ENCODE results near the gene NPFFR1. TPM values are rescaled to one million over a fixed set of nuclear protein-coding genes. Genes with fewer than 3 reads are reported as not detected.
"Not testable (repeated sequence)": the region's sequence is repeated elsewhere in the genome, so short reads cannot be mapped to it uniquely, and the experiment has no call there.

NPFFR1 gene
- total RNA-seq, 2 donors from 2014 or later, result 0.02 TPM; not detected in 1

DNA sequence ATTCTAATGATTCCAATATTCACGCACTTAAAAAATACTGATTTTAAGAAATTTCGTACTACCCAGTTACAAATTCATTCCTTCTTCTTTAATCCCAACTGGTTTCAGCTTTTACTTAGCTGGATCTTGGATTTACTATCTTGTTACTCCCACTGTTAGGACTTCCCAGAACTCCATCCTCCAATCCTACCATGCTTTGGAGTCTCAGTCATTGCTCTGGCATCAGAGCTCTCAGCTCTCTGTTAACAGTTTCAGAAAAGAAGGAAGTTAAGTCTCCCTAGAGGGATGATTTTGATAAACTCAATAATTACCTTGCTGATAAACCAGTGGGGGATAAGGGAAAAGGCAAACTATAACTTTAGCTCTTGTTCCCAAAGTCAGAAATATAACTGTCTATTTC is 60.1 kb downstream of the NPFFR1 start:
- no peak overlapping the region for H3K4me3 ChIP-seq (ENCODE audit: low read length)
- 94% methylated on average over 2 of the region's 2 CpGs for WGBS, 2 experiments (ENCODE audit: insufficient coverage in 1 of 2, insufficient read length in 1 of 2)
- TF ChIP-seq, protein P1, sequence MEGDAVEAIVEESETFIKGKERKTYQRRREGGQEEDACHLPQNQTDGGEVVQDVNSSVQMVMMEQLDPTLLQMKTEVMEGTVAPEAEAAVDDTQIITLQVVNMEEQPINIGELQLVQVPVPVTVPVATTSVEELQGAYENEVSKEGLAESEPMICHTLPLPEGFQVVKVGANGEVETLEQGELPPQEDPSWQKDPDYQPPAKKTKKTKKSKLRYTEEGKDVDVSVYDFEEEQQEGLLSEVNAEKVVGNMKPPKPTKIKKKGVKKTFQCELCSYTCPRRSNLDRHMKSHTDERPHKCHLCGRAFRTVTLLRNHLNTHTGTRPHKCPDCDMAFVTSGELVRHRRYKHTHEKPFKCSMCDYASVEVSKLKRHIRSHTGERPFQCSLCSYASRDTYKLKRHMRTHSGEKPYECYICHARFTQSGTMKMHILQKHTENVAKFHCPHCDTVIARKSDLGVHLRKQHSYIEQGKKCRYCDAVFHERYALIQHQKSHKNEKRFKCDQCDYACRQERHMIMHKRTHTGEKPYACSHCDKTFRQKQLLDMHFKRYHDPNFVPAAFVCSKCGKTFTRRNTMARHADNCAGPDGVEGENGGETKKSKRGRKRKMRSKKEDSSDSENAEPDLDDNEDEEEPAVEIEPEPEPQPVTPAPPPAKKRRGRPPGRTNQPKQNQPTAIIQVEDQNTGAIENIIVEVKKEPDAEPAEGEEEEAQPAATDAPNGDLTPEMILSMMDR (conservative IDR thresholded peaks at IDR 0.05), result no peak
- Mint-ChIP-seq H3K27me3 (ENCODE audit: insufficient read depth) (no peaks in the 10 kb centered on the region), H3K36me3 (ENCODE audit: low read depth) (peaks cover 9% of the 10 kb centered on the region), H3K4me1 (no peaks in the 10 kb centered on the region), H3K27ac (no peak overlapping the region), H3K4me3 (no peak overlapping the region), H3K9me3 (no peaks in the 10 kb centered on the region)
- H3K9ac ChIP-seq (ENCODE audit: extremely low read depth, low read length, poor library complexity, severe bottlenecking), result no peak overlapping the region
- no peaks in the 10 kb centered on the region for H3K9me3 ChIP-seq (ENCODE audit: control insufficient read depth, low read length)
- H3K27ac ChIP-seq (ENCODE audit: low read depth, low read length), result no peak overlapping the region
- DNase-seq, result no peak
- H3K4me1 ChIP-seq (ENCODE audit: control insufficient read depth, insufficient read depth, low read length), result no peaks in the 10 kb centered on the region
- H3K27me3 ChIP-seq (ENCODE audit: control insufficient read depth, insufficient read depth, low read length, poor library complexity, severe bottlenecking), result no peaks in the 10 kb centered on the region
- H3K36me3 ChIP-seq (ENCODE audit: control insufficient read depth, insufficient read depth, low read length), result peaks cover 51% of the 10 kb centered on the region

DNA sequence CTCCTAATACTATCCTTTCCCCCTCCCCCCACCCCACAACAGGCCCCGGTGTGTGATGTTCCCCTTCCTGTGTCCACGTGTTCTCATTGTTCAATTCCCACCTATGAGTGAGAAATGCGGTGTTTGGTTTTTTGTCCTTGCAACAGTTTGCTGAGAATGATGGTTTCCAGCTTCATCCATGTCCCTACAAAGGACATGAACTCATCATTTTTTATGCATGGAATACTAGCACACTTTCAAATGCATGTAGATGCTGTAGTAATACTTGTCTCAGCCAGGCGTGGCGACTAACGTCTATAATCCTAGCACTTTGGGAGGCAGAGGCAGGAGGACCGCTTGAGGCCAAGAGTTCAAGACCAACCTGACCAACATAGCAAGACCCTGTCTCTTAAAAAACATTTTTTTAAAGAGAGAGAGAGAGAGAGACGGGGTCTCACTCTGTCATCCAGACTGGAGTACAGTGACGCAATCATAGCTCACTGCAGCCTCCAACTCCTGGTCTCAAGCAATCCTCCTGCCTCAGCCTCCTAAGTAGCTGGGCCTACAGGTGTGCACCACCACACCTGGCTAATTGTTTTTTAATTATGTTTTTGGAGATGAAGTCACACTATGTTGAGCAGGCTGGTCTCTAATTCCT is 60.9 kb downstream of the NPFFR1 start:
- not testable (repeated sequence) for H3K27me3 ChIP-seq (ENCODE audit: control insufficient read depth, insufficient read depth, low read length, poor library complexity, severe bottlenecking); H3K9me3 Mint-ChIP-seq; H3K9ac ChIP-seq (ENCODE audit: extremely low read depth, low read length, poor library complexity, severe bottlenecking); H3K4me1 Mint-ChIP-seq; H3K27me3 Mint-ChIP-seq (ENCODE audit: insufficient read depth); H3K9me3 ChIP-seq (ENCODE audit: control insufficient read depth, low read length); H3K4me3 ChIP-seq (ENCODE audit: low read length); H3K4me3 Mint-ChIP-seq; H3K27ac Mint-ChIP-seq; H3K4me1 ChIP-seq (ENCODE audit: control insufficient read depth, insufficient read depth, low read length); H3K27ac ChIP-seq (ENCODE audit: low read depth, low read length); DNase-seq
- WGBS, 2 experiments (ENCODE audit: insufficient coverage in 1 of 2, insufficient read length in 1 of 2), result 92 to 100% methylated on average over 5 to 9 of the region's 9 CpGs
- H3K36me3 Mint-ChIP-seq (ENCODE audit: low read depth), result peaks cover 13% of the 10 kb centered on the region
- H3K36me3 ChIP-seq (ENCODE audit: control insufficient read depth, insufficient read depth, low read length), result peaks cover 51% of the 10 kb centered on the region

DNA sequence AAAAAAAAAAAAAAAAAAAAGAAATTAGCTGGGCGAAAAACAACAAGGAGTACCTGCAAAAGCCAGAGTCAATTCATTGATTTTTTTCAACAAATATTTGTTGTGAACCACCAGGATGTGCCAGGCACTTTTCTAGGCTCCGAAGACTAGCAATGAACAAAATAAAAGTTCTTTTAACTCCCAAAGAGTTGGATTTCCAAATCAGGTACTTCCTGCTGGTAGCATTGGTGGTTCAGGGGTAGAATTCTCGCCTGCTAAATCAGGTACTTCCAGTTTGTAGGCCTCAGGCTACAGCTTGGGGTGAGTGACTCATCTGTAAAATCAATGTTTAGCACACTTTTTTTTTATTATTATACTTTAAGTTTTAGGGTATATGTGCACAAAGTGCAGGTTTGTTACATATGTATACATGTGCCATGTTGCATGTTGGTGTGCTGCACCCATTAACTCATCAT is 61.4 kb downstream of the NPFFR1 start:
- 70 to 80% methylated on average over 2 to 3 of the region's 3 CpGs for WGBS, 2 experiments (ENCODE audit: insufficient coverage in 1 of 2, insufficient read length in 1 of 2)
- H3K27ac Mint-ChIP-seq, result no peak overlapping the region
- TF ChIP-seq, protein P1 (conservative IDR thresholded peaks at IDR 0.05), result no peak

DNA sequence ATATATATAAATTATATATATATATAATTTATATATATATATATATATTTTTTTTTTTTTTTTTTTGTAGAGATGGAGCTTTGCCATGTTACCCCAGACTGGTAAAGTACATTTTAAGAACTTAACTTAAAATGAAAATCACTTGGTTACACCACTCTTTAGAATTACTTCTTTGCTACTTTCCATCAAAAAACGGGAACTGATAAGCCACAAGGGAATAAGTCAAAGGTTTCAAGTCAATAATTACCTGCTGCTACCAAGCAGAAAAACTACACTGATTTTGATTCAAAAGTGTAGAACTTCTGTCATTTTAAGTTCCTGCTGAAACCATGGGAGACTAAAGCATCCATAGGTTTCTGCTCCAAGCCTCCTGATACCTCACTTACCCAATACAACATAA is 62.8 kb downstream of the NPFFR1 start:
- H3K4me1 ChIP-seq (ENCODE audit: control insufficient read depth, insufficient read depth, low read length), result no peaks in the 10 kb centered on the region
- Mint-ChIP-seq H3K9me3 (no peaks in the 10 kb centered on the region), H3K4me1 (no peaks in the 10 kb centered on the region), H3K36me3 (ENCODE audit: low read depth) (peaks cover 17% of the 10 kb centered on the region), H3K27me3 (ENCODE audit: insufficient read depth) (no peaks in the 10 kb centered on the region), H3K4me3 (no peak overlapping the region), H3K27ac (no peak overlapping the region)
- H3K27me3 ChIP-seq (ENCODE audit: control insufficient read depth, insufficient read depth, low read length, poor library complexity, severe bottlenecking), result no peaks in the 10 kb centered on the region
- no peak overlapping the region for H3K9ac ChIP-seq (ENCODE audit: extremely low read depth, low read length, poor library complexity, severe bottlenecking)
- no peaks in the 10 kb centered on the region for H3K9me3 ChIP-seq (ENCODE audit: control insufficient read depth, low read length)
- no peak overlapping the region for H3K27ac ChIP-seq (ENCODE audit: low read depth, low read length)
- DNase-seq, result no peak
- peaks cover 52% of the 10 kb centered on the region for H3K36me3 ChIP-seq (ENCODE audit: control insufficient read depth, insufficient read depth, low read length)
- H3K4me3 ChIP-seq (ENCODE audit: low read length), result no peak overlapping the region
- WGBS, 2 experiments (ENCODE audit: insufficient coverage in 1 of 2, insufficient read length in 1 of 2), result 87 to 100% methylated on average over 1 of the region's 1 CpG
- TF ChIP-seq, protein P1 (conservative IDR thresholded peaks at IDR 0.05), result no peak

More for the DNA sequence above, 61.4 kb downstream of the NPFFR1 start:
- Histone ChIP-seq H3K27me3 (ENCODE audit: control insufficient read depth, insufficient read depth, low read length, poor library complexity, severe bottlenecking) (no peaks in the 10 kb centered on the region), H3K9me3 (ENCODE audit: control insufficient read depth, low read length) (no peaks in the 10 kb centered on the region), H3K9ac (ENCODE audit: extremely low read depth, low read length, poor library complexity, severe bottlenecking) (no peak overlapping the region), H3K4me3 (ENCODE audit: low read length) (no peak overlapping the region), H3K4me1 (ENCODE audit: control insufficient read depth, insufficient read depth, low read length) (no peaks in the 10 kb centered on the region), H3K27ac (ENCODE audit: low read depth, low read length) (no peak overlapping the region), H3K36me3 (ENCODE audit: control insufficient read depth, insufficient read depth, low read length) (peaks cover 53% of the 10 kb centered on the region)
- Mint-ChIP-seq H3K36me3 (ENCODE audit: low read depth) (peaks cover 13% of the 10 kb centered on the region), H3K4me3 (no peak overlapping the region), H3K4me1 (no peaks in the 10 kb centered on the region), H3K9me3 (no peaks in the 10 kb centered on the region), H3K27me3 (ENCODE audit: insufficient read depth) (no peaks in the 10 kb centered on the region)
- no peak for DNase-seq
